ENCODE results near the gene CDH12.
"Not testable (repeated sequence)": the region's sequence is repeated elsewhere in the genome, so short reads cannot be mapped to it uniquely, and the experiment has no call there.

CDH12 gene

GRCh38 chr5:22108545-22108944 lies 744.6 kb downstream of the CDH12 start:
- DNase-seq = no peak

GRCh38 chr5:22102823-22103359 lies 750.3 kb downstream of the CDH12 start:
- no peak for DNase-seq

GRCh38 chr5:22088517-22088916 lies 764.6 kb downstream of the CDH12 start:
- DNase-seq = no peak

DNA sequence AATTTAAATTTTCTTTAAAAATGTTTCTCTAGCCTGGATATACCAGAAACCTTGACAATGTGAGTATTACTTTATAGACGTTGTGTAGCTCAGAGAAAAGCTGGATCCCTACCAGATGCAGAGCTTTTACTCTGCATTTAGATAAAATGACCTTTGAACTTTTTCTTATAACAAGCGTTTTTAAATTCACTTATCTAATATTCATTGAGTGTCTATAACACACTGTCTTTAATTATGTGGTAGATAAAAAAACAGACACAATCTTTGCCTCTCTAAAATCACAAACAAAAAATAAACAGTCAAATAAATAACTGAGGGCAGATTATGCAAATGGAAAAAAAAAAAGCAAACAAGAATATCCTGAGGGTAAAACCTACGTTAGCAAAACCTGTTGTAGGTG lies 773.6 kb downstream of the CDH12 start:
- DNase-seq = no peak

GRCh38 chr5:22079002-22079401 lies 774.1 kb downstream of the CDH12 start:
- DNase-seq = no peak

DNA sequence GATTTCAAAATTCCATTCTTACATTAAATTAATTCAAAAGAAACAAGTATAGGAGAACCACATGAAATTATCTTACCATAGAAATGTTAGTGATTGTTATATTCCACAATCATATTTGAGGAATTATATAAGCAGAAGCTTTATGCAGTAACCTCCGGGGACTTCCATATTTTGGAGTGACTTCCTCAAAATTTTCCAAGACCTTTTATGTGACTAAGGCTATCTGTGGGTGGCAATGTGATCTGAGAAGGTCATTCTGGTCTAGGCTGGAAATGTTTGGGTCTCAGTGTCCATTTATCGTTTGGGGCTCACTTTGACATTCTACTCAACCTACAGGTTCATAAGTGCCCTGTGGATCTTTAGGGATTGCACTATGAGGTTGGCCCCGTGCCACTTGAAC lies 776.6 kb downstream of the CDH12 start:
- no peak for DNase-seq

DNA sequence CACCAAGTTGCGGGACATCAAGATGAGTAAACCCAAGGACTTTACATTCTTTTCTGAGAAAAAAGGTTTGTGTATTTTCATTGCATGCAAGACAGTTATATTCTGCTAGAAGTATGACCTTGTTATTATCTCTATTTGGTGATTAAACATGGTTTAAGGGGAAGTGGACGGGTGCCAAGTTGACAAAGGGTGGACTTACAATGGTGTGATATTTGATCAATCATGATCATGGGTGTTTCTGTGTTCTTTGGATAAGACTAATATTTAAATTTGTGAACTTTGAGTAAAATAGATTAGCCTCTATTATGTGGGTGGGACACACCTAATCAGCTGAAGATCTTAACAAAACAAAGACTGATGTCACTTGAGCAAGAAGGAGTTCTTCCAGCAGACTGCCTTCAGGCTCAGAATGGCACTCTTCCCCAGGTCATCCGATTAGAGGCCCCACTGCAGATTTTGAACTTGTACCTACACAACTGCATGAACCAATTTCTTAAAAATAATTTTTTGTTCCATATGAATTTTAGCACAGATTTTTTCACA lies 782.9 kb downstream of the CDH12 start:
- DNase-seq = no peak

DNA sequence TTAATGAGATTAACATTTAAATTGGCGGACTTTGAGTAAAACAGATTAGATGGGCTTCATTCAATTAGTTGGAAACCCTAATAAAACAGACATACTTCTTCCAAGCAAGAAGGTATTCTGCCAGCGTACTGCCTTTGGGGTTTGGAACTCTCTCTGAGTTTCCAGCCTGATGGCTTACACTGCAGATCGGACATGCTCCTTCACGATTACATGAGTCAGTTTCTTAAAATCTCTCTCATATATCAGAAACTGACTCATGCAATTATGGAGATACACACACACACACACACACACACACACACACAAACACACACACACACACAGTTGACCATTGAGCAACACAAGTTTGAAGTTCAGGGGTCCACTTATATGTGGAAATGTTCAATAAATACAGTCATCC lies 789.4 kb downstream of the CDH12 start:
- no peak for DNase-seq

- no peak for DNase-seq
These were observed 794.5 kb downstream of the CDH12 start for GRCh38 chr5:22058620-22059019.

DNA sequence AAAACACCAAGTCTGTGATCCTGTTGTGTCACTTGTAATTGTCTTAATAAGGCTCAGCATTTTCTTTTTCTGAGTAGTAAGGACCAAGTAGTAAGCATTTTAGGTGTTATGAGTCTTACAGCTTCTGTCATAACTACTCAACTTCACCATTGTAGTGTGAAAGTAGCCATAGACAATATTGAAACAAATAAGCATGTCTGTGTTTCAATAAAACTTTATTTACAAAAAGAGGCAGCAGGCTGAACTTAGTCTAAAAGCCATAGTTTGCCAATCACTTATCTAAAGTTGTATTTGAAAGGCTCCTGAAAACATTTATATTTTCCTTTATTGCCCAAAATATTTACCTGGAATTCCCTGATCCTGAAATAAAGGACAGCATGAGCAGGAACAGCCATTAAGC lies 796.1 kb downstream of the CDH12 start:
- no peak for DNase-seq

- no peak for DNase-seq
These were observed 796.5 kb downstream of the CDH12 start for GRCh38 chr5:22056601-22057000.

DNA sequence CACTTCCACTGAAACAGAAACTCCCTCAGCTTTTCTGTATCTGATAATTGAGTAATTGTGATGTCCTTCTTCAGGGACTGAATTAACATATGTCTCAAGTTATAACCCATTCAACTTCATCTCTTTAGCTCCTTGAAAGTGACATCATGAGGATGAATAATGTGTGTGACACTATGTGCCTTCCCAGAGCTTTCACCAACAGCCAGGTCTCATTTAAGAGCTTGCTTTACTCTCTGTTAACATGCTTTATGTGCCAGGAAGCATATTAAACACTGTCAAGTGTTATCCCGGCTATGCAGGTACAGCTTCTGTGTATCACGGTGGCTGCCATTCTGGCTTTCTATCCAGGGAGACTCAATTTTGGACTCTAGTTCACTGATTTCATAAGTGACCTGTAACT lies 799.9 kb downstream of the CDH12 start:
- no peak for DNase-seq

GRCh38 chr5:22051881-22052280 lies 801.3 kb downstream of the CDH12 start:
- DNase-seq = no peak

- DNase-seq = no peak
These were observed 802.2 kb downstream of the CDH12 start for GRCh38 chr5:22050931-22051330.

- peak; percentile 25 to 45 for DNase-seq
These were observed 808.9 kb downstream of the CDH12 start for GRCh38 chr5:22044229-22044628.

DNA sequence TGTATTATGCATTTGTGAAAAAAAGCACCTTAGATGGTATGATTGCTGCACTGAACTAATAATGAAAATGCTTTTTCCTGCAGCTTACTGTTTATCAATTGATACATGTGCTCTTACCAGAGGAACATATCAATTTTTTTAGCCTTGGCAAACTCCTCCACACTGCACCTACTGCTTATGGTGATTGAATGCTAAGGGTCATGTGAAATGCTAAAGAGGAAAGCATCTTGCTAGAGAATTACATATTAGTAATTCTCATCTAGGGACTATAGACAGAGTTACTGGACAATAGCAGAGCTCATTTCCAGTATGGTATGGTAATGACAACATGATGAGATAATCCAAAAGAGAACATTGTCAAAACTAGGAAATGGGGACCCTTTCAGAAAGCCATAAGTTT lies 817.1 kb downstream of the CDH12 start:
- no peak for DNase-seq

DNA sequence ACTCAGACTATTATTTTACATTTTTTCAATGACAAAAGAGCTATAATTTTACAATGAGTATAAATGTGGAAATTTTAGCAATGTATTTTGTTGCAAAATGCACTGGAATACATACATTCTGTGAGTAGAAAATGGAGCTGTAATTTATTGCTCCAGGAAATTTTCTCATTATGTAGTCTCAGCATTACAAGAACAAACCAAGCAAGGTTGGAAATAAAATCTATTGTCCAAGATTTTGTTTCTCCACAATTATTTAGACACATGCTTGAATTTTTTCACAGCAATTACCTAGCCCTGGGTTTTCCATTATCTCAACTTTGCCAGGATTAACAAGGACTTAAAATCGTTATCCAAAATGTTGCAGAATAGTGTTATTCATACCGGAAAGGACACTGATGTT lies 820.1 kb downstream of the CDH12 start:
- no peak for DNase-seq

DNA sequence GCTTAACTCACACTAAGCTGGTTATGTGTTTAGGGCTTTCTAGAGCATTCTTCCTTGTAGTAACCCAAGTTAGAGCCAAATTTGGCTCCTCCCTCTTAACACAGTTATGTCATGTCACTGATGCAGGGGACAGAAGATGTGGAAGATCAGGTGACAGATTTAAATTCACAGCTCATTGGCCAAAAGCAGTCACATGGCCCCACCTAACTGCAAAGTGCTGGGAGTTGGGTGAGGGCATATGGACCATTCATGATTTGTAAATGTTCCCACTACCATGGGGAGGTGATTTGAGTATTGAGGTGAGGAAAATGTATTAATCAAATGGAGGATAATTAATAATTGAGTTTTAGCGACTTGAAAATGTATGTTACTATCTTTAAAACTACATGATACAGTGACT lies 829.4 kb downstream of the CDH12 start:
- DNase-seq = no peak

- DNase-seq = not testable (repeated sequence)
These were observed 840.3 kb downstream of the CDH12 start for GRCh38 chr5:22012893-22013292.

GRCh38 chr5:22010808-22011207 lies 842.3 kb downstream of the CDH12 start:
- not testable (repeated sequence) for DNase-seq

- DNase-seq = not testable (repeated sequence)
These were observed 852.0 kb downstream of the CDH12 start for GRCh38 chr5:22001097-22001496.

DNA sequence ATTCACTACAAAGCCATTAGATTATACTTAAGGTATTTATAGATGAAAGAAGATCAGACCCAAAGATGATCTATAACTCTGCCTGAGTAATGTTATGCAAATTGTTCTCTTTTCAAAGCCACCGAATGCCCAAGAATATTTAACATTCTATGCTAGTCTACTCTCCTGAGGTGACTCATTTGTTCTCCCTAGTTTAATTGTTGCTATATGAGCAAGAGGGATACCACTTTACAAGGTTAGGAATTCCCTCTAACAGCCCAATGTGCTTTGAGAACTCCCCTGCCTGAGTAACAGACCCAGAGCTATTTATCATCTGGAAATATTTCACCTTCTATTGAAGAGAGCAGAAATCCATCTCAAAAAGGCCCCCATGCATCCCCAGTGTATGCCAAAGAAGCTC lies 867.3 kb downstream of the CDH12 start:
- DNase-seq = not testable (repeated sequence)

DNA sequence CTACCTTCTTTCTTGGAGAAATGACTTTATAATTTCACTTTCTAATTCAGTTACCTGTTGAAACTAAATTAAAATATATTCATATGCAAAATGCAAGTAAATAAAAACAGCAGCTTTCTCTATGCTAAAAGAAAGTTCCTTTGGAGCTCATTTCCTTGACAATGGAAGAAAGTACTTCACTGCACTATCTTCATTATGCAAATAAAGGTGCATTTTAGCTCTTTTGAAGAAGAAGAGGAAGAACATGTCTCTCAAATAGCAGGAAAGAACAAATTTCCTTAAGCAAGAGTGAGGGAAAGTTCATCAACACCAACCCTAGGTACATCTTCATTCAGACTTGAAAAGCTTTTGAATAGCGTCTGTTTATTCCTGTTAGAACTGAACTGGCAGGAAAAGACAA lies 901.6 kb downstream of the CDH12 start:
- not testable (repeated sequence) for DNase-seq

GRCh38 chr5:21931116-21931515 lies 922.0 kb downstream of the CDH12 start:
- DNase-seq = no peak

- DNase-seq = peak; percentile 74 to 83
These were observed 933.6 kb downstream of the CDH12 start for GRCh38 chr5:21919414-21920022.

All from Kasumi-1 (cell line).